HG03520 (cell line): ENCODE results near the gene KAT5.
"Not testable (repeated sequence)": the region's sequence is repeated elsewhere in the genome, so short reads cannot be mapped to it uniquely, and the experiment has no call there.

Experiments used
- ATAC-seq: cut with Tn5 transposase; IDR thresholded peaks from one replicate; pipeline ENCODE4 v1.9.1; 2021; ENCODE audit warnings: mild to moderate bottlenecking, moderate library complexity; ENCODE audit not compliant: unreplicated experiment

The KAT5 gene

DNA sequence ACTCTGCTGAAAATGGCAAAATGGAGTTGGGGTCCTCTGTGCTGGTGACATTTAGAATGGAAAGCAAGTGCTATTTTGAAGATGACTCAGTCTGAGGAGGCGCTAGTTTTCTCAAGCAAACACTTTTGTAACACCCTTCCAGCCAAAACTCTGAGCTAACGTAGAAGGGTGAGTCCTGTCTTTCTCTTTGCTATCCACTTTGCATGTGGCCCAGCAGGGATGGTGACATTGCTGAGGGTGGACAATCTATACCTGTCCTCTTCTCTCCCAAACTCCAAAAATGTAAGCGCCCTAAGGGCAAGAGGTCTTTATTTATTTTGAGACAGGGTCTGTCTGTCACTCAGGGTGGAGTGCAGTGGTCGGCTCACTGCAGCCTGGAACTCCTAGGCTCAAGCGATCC, 3.6 kb upstream of the KAT5 start:
- no peak for ATAC-seq

DNA sequence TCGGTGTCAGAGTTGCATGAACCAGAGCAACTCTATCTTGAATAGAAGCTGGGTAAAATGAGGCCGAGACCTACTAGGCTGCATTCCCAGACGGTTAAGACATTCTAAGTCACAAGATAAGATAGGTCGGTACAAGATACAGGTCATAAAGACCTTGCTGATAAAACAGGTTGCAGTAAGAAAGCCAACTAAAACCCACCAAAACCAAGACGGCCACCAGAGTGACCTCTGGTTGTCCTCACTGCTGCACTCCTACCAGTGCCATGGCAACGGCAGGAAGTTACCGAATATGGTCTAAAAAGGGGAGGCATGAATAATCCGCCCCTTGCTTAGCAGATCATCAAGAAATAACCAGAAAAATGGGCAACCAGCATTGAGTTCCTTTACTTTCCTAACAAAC, 2.4 kb upstream of the KAT5 start:
- ATAC-seq: no peak

DNA sequence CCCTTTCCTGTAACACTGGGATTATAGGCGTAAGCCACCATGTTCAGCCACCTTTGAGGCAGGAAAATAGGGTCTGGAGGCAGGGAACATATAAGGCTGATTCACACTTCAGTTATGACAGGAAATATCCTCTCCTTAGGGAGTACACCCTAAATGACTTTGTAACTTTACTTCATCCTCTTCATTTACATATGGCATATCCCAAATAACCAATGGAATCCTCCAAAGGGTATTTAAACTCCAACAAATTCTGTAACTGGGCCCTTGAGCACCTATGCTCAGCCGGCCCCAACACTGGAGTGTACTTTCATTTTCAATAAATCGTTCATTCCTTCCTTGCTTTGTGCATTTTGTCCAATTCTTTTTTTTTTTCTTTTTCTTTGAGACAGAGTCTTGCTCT, 1.6 kb upstream of the KAT5 start:
- ATAC-seq: no peak

DNA sequence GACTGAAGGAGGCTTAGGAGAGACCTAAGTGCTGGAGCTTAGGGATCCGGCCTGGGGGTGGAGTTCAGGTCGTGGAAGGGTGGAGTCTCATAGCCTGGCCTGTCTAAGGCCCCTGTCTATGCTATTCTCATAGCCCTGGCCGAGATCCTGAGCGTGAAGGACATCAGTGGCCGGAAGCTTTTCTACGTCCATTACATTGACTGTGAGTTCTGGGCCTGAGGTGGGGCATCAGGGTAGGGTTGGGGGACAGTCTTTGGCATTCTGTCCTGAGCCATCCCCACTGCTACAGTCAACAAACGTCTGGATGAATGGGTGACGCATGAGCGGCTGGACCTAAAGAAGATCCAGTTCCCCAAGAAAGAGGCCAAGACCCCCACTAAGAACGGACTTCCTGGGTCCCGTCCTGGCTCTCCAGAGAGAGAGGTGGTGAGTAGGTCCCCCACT, 603 bp downstream of the KAT5 start:
- ATAC-seq: no peak

DNA sequence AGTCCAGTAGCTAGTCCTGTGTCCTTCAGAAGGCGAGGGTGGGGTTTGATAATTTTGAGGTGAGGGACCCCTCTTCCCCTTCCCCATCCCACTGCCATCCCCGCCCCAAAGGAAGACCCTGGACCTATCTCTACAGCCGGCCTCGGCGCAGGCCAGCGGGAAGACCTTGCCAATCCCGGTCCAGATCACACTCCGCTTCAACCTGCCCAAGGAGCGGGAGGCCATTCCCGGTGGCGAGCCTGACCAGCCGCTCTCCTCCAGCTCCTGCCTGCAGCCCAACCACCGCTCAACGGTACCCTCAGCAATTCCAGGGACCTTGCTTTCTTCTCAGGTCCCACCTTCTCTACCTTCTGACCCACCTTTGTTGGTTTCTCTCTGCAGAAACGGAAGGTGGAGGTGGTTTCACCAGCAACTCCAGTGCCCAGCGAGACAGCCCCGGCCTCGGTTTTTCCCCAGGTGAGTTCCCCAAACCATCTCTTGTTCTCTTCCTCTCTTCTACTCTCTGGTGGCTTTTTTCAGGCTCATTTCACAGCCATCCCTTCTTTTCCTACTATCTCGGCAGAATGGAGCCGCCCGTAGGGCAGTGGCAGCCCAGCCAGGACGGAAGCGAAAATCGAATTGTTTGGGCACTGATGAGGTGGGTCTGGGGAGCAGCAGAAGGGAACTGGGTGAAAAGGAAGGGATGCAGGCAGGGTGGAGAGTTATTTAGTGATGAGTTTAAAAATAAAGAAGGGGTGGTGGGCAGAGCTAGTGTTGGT, 1.3 kb downstream of the KAT5 start:
- no peak for ATAC-seq

DNA sequence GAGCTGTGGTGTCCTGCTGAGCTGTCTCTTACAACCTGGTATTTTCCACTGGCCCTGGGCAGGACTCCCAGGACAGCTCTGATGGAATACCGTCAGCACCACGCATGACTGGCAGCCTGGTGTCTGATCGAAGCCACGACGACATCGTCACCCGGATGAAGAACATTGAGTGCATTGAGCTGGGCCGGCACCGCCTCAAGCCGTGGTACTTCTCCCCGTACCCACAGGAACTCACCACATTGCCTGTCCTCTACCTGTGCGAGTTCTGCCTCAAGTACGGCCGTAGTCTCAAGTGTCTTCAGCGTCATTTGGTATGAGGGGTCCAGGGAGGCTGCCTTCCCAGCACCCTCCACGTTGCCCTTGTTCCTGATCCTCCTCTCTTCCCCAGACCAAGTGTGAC, 2.4 kb downstream of the KAT5 start:
- ATAC-seq: no peak

DNA sequence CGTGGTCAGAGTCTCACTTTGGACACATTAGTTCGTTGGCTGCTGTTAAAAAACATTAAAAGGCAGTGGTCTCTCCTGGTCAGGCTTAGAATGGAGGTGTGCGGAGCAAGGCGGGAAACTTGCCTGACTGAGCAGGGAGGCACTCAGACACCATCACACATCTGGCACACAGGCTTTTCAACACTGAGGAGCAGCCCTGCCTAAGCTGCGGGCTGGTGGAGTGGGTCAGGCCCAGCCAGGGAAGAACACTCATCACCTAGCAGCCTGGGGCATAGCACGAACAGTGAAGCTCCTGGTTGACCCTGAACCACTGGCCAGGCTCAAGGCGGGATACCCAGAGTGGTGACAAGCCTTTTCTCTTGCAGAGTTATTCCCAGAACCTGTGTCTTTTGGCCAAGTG, 4.2 kb downstream of the KAT5 start:
- ATAC-seq: no peak

DNA sequence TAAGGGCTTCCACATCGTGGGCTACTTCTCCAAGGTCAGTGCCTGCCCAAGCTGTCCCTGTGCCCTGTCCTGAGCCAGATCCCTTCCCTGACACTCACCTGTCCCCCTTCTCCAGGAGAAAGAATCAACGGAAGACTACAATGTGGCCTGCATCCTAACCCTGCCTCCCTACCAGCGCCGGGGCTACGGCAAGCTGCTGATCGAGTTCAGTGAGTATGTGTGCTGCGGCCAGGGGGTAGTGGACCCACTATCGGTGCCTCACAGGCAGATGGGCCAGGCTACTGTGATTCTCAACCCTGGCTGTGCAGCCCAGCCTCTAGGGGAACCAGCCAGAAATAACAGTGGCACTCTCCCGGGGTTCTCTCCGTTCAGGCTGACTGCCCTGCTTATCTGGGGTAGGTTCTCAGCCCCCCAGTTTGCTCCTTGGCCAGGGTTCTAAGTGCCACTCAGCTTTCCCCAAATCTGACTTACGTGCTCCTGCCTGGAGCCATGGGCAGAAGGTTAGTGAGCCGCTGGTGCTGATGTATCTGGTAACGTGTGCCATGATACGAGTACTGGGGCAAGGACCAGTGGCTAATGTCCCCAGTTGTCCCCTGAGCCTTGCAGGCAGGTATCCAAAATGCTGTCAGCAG, 4.8 kb downstream of the KAT5 start:
- ATAC-seq: no peak

DNA sequence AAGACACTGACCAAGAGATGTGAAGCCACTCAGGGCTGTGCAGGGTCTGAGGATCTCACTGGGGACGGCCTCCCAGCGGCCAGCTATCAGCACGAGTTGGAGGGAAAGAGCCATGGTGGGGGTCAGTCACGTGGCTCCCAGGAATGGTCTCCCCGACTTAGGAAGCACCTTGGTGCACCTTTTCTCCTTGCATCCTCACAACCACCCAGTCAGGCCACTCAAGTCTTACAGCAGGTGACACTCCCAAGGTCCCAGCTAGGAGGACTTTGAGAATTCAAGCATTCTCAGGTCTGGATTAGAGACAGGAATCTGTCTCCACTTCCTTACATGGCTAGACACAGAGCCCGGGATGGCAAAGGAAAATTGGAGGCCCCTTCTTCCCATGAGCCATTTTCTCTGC, 5.9 kb downstream of the KAT5 start:
- no peak for ATAC-seq

DNA sequence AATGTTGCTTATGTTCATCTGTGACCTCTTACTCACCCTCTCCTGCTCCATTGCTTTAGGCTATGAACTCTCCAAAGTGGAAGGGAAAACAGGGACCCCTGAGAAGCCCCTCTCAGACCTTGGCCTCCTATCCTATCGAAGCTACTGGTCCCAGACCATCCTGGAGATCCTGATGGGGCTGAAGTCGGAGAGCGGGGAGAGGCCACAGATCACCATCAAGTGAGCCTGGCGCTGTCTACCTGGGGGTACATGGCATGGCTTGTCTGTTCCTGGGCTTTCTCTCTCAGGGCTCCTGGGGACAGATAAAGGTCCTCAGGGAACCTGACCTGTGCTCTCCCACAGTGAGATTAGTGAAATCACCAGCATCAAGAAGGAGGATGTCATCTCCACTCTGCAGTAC, 6.5 kb downstream of the KAT5 start:
- ATAC-seq: no peak

DNA sequence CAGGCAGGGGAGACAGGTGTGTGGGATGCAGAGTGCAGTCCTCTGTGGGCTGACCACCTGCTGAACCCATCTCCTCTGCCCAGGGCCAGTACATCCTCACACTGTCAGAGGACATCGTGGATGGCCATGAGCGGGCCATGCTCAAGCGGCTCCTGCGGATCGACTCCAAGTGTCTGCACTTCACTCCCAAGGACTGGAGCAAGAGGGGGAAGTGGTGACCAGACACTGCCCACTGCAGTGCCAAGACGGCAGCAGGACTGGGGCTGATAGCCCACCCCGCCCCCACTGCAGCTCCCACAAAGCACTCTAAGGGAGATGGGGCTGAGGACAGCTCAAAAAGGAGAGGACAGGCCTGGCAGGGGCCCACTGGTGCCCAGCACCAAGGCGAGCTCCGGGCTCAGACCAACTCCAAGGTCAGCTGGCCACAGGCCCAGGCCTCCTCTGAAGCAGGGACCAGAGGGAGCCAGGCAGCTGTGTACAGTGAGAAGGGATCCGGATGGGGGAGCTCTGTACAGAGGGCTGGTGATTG, 7.0 kb downstream of the KAT5 start:
- no peak for ATAC-seq

DNA sequence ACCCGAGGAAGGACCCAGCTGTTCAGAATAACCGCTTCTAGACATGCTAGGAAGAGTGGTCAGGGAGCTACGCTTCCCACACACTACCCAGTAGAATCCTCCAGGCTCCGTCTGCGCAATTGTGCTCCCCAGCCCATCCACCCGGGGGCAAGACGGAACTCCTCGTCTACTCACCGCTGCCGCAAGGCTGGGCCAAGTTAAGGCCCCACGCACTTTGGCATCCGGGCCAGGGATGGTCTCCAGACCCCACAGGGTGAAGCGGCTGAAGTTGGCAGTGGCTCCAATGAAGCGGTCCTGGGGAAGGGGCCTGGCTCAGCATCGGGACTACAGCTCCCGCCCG, 7.8 kb downstream of the KAT5 start:
- ATAC-seq: peak; percentile 13

DNA sequence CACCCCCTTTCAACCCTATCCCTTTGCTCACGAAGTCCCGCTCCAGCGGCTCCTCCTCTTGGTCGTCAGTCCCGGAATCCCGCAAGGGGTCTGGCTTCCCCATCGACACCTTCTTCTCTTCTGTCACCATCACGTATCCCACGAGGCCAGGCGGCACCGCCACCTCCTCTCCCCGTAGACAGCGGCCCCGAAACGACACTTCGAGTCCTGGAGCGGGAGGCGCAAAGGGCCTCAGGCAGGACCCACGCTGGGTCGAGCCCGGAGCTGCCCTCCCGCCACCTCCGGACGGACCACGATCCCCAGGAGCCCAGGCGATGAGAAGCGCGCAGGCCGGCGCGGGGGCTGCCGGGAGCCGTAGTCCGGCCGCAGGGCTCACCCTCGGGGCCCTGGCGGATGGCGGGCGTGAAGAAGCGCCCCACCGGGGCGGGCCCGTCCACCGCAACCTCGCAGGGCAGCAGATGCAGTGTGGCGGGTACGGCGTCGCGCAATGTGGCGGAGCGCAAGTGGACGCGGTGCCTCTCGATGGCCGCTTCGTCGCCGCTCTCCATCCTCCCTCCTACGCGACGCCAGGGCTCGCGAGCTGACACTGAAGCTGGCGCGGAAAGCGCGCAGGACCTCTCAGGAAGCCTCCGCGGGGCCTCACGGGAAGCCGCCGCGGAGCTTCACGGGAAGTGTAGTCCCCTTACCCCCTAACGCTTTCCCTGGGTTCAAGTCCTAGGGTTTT, 8.3 kb downstream of the KAT5 start, which contains the start of gene RNASEH2C:
RNASEH2C (minus strand) TSS at position 588 of the 724 bp plus-strand sequence; CDS start at position 548, 40 bp downstream.
- ATAC-seq: peak; percentile 62

DNA sequence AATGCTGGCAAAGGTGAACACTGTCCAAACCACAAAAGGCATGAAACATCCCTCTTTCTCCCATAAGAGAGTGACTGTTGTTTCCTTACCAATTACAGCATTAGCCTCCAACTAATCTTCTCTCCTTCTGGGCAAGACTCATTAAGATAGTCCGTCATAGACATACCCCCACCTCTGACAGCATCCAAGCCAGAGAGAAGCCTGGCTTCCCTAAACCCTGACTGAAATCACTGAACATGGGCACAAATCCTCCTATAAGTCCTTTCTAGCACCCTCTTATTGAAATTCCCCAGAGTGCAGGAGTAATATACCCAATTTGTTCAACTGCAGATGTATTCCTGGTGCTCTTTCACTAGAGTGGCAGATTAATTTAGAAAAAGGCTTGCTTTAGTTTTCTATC, 10.2 kb downstream of the KAT5 start:
- no peak for ATAC-seq

DNA sequence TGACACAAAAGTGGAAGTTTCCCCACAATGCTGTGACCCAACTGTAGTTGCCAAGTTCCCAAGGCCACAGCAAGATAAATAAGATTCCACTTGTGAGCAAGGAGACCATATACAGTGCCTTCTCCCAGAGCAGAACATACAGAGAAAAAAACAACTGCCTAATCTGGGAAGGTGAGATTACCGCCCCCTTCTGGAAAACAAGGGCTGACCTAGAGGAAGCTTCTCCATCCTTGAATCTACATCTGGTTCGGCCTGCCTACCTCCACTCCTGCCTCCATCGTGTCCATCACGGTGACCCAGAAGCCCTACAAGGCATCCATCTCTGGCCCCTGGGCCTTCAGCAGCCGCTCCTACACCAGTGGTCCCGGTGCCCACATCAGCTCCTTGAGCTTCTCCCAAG, 14.6 kb downstream of the KAT5 start:
- ATAC-seq: no peak

DNA sequence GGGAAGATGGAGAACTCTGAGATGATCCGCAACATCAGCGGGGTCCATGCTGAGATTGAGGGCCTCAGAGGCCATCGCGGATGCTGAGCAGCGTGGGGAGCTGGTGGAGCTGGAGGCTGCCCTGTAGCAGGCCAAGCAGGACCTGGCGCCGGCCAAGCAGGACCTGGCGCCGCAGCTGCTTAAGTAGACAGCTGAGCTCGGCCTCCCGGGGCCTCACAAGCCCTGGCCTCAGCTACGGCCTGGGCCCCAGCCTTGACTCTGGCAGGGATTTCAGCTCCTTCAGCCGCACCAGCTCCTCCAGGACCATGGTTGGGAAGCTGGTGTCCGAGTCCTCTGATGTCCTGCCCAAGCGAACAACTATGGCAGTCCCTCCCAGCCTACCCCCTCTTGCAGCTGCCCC, 15.8 kb downstream of the KAT5 start:
- no peak for ATAC-seq

DNA sequence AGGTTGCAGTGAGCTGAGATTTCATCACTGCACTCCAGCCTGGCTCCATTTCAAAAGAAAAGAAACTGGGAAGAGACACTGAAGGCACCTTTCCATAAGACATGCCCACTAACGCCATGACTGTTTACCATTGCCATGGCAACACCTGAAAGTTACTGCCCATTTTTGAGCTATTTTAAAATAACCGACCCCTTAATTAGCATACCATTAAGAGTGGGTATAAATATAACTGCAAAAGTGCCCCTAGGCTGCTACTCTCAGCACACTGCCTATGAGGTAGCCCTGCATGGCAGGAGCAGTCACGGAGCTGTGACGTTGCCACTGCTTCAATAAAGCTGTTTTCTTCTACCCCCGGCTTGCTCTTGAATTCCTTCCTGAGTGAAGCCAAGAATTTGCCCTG, 18.4 kb downstream of the KAT5 start:
- no peak for ATAC-seq

DNA sequence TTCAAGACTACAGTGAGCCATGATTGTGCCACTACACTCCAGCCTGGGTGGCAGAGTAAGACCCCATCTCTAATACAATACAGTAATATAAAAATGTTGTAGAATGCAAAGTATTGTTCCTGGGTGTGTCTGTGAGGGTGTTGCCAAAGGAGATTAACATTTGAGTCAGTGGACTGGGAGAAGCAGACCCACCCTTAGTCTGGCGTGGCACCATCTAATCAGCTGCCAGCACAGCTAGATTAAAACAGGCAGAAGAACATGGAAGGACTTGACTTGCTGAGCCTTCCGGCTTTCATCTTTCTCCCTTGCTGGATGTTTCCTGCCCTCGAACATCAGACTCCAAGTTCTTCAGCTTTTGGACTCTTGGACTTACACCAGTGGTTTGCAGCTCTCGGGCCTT, 23.1 kb downstream of the KAT5 start:
- not testable (repeated sequence) for ATAC-seq

DNA sequence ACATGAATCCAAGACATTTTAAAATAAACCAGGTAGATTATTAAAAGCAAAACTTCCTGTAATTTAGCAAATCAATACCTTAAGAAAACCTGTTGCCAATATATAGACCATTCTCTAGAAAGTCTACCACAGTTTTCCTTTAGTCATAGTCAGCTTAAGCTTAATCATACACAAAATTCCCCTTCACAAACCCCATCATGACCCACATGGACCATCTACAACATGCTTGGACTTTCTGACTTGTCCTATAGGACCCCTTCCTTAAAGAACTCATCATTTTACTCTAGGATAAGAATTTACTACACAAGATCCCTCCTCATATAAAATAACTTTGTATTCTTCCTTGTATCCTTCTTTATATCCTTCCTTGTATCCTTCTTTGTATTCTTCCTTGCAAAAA, 24.8 kb downstream of the KAT5 start:
- no peak for ATAC-seq

DNA sequence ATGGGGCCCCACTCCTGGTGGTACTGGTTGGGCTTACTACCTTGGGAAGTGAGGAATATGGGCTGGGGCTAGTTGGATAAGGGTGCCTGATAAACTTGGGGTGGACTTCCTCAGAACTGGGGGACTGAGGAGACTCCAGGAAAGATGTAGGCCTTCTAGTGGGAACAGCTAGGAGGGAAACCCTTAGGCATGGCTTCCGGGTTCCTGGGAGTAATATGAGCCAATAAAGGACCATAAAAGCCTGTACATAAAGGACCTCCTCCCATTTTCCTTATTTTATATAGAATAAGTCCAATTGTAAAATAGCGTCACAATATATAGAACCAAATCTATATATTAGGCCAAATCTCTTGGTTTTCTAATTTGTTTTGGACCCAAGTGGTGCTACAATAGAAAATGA, 27.0 kb downstream of the KAT5 start:
- ATAC-seq: no peak

DNA sequence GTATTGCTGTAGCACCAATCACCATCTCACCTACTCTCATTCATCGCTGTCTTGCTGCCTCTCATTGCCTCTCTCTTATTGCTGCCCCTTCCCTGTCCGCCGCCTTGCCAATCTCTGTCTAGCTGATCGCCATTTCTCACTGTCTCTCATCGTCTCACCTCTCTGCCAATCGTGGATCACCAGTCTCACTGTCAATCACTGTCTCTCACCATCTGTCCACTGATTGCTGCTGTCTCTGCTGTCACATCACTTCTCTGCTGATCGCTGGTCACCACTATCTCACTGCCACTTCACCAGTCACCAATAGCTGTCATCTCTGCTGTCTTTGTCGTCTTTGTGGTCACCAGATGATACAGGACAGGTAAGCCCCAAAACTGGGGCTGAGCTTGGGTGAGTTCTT, 29.1 kb downstream of the KAT5 start:
- no peak for ATAC-seq

DNA sequence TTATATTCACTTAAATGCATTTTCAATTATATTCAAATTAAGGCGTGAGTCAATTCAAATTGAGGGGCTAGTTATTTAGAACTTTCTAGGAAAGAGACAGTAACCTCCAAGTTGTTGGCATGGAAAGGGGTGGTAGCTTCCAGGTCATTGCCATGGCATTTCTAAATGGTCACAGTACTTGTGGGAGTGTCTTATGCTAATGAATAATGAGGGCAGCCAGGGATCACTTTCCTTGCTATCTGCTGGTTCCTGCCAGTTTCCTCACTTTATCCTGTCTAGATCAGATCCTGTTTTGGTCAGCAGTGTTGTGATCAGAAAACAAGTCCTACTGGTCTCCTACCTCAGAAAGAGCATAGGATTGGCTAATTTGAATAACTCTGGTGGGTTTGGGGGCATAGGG, 30.3 kb downstream of the KAT5 start:
- no peak for ATAC-seq
